Neutrophil (primary cell): ENCODE measurements around the gene TPBG.
"Not testable (repeated sequence)": the region's sequence is repeated elsewhere in the genome, so short reads cannot be mapped to it uniquely, and the experiment has no call there.

Source experiments
- H3K27ac ChIP-seq: fragments of 200-600 bp; sonication (generic); 2 replicates; pipeline ENCODE4 v1.5.1; 2016; ENCODE audit warnings: mild to moderate bottlenecking, moderate library complexity
- H3K27me3 ChIP-seq: fragments of 200-600 bp; sonication (generic); 2 replicates; pipeline ENCODE4 v1.6.0; 2016; ENCODE audit warnings: mild to moderate bottlenecking
- H3K36me3 ChIP-seq: fragments of 200-600 bp; sonication (generic); 2 replicates; pipeline ENCODE4 v1.5.1; 2017
- H3K4me1 ChIP-seq, 2 experiments: fragments of 200-600 bp in 1 of 2; sonication (generic) in 1 of 2; 1 replicate in 1 of 2; 2 replicates in 1 of 2; pipeline versions ENCODE4 v1.5.1 to v1.6.1; 2013 to 2016; ENCODE audit warnings: low read depth in 1 of 2, low read length in 1 of 2, mild to moderate bottlenecking in 1 of 2, moderate library complexity in 1 of 2; ENCODE audit not compliant: control insufficient read depth in 1 of 2, insufficient read depth in 1 of 2
- H3K4me3 ChIP-seq, 2 experiments: fragments of 200-600 bp in 1 of 2; sonication (generic) in 1 of 2; 1 replicate in 1 of 2; 2 replicates in 1 of 2; pipeline ENCODE4 v1.5.1; 2013 to 2016; ENCODE audit warnings: low read depth in 1 of 2, low read length in 1 of 2, mild to moderate bottlenecking in 1 of 2, moderate library complexity in 1 of 2
- H3K9me3 ChIP-seq: fragments of 200-600 bp; sonication (generic); 2 replicates; pipeline ENCODE4 v1.5.1; 2016
- TF ChIP-seq, protein P1 (sequence below): fragments of 200-600 bp; sonication (generic); IDR thresholded peaks from 2 replicates; pipeline ENCODE4 v1.5.1; 2016; ENCODE audit warnings: antibody characterized with exemption

Gene TPBG

GRCh38 chr6:82376636-82377035, 13.0 kb downstream of the TPBG start:
- Histone ChIP-seq H3K27ac (no peak overlapping the region), H3K27me3 (no peaks in the 10 kb centered on the region), H3K4me3 (no peak overlapping the region), H3K9me3 (no peaks in the 10 kb centered on the region), H3K4me1 (no peaks in the 10 kb centered on the region), H3K36me3 (no peaks in the 10 kb centered on the region)
- TF ChIP-seq, protein P1, sequence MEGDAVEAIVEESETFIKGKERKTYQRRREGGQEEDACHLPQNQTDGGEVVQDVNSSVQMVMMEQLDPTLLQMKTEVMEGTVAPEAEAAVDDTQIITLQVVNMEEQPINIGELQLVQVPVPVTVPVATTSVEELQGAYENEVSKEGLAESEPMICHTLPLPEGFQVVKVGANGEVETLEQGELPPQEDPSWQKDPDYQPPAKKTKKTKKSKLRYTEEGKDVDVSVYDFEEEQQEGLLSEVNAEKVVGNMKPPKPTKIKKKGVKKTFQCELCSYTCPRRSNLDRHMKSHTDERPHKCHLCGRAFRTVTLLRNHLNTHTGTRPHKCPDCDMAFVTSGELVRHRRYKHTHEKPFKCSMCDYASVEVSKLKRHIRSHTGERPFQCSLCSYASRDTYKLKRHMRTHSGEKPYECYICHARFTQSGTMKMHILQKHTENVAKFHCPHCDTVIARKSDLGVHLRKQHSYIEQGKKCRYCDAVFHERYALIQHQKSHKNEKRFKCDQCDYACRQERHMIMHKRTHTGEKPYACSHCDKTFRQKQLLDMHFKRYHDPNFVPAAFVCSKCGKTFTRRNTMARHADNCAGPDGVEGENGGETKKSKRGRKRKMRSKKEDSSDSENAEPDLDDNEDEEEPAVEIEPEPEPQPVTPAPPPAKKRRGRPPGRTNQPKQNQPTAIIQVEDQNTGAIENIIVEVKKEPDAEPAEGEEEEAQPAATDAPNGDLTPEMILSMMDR: no peak

DNA sequence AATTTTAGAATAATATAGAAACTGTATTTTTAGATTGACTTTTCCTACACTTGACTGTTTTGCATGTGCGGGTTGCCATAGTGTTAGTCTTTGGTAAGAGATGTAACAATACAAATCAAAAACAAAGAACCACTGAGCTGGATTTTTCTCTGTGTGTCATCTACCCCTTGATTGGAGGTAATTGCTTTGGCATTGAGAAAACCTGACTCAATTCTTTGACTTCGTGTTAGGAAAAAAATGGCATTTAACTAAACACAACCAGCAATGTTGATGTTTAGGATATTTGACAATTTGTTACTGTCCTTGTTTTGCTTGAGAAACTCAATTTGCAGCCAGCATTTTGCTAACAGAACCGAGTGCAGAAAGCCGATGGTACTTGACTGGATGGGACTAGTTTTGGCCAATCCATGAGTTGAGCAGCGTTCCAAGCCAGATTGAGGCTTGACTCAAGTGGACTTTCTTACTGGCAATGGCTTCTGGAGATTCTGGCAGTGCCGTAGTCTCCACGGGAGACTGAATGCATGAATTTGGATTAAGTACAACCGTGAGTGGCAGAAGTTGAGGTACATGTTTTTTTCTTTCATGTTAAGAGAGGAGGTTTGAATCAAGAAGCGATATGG, 17.1 kb downstream of the TPBG start:
- H3K36me3 ChIP-seq: no peaks in the 10 kb centered on the region
- no peaks in the 10 kb centered on the region for H3K4me1 ChIP-seq
- no peaks in the 10 kb centered on the region for H3K9me3 ChIP-seq
- H3K27me3 ChIP-seq: no peaks in the 10 kb centered on the region
- TF ChIP-seq, protein P1: no peak
- no peak overlapping the region for H3K27ac ChIP-seq
- no peak overlapping the region for H3K4me3 ChIP-seq

DNA sequence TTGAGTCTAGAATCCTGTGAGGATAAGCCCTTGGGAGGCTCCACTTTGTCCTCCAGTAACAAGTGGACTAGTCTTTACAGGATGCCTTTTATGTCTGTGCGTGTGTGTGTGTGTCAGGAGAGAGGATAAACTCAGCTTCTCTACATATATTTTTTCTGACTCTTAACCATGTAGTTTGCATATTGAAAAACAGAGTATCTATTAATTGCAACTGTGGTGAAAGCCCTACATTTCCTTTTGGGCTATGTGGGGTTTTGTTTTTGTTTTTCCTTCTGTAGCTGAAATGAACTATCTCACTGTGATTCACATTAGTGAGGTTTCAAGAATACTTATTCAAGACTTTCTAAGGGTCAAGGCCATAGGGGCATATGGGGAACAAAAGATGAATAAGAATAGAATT, 17.7 kb downstream of the TPBG start:
- Histone ChIP-seq H3K4me3 (no peak overlapping the region), H3K36me3 (no peaks in the 10 kb centered on the region), H3K9me3 (no peaks in the 10 kb centered on the region), H3K4me1 (no peaks in the 10 kb centered on the region), H3K27ac (no peak overlapping the region), H3K27me3 (no peaks in the 10 kb centered on the region)
- TF ChIP-seq, protein P1: no peak

DNA sequence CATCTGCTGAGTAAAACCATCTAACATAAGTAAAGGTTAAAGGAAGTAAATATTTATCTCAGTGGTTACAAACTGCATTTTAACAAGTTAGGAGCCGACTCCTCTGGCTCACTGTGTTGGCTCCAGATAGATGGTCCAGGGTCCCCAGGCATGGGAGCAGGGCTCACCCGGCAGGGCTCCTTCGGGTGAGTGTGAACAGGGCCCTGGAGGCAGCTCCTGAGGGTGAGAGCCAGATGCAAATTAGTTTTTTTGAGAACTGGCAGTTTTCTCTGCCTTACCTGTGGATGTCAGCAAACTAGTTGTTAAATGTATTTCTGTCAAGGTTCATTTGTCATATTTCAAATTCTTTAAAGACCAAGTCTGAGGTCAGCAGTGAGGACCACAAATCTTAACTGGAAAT, 21.5 kb downstream of the TPBG start:
- TF ChIP-seq, protein P1: no peak
- Histone ChIP-seq H3K9me3 (no peaks in the 10 kb centered on the region), H3K4me3 (no peak overlapping the region), H3K36me3 (no peaks in the 10 kb centered on the region), H3K27ac (no peak overlapping the region), H3K27me3 (no peaks in the 10 kb centered on the region), H3K4me1 (no peaks in the 10 kb centered on the region)

GRCh38 chr6:82385546-82385945, 21.9 kb downstream of the TPBG start:
- H3K9me3 ChIP-seq: no peaks in the 10 kb centered on the region
- H3K27ac ChIP-seq: no peak overlapping the region
- TF ChIP-seq, protein P1: no peak
- no peaks in the 10 kb centered on the region for H3K27me3 ChIP-seq
- H3K36me3 ChIP-seq: no peaks in the 10 kb centered on the region
- H3K4me3 ChIP-seq: no peak overlapping the region
- no peaks in the 10 kb centered on the region for H3K4me1 ChIP-seq

DNA sequence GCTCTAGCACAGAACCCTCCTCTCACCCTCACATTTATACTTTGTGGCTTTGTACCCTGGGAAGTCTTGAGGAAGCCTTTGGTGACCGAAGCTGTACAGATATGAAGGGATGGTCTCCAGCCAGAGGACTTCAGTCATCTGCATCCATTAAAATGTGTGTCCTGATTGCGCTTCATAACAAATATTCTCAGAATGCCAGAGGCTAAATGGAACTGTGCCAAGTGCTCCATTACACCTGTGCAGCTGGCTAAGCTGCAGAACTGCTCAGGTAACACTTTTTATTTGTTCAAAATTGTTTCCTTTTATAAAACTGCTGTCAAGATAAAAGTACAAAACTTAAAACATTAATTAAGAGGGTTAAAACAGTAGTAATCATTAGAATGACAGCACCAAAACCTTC, 22.3 kb downstream of the TPBG start:
- TF ChIP-seq, protein P1: no peak
- no peak overlapping the region for H3K4me3 ChIP-seq
- H3K27ac ChIP-seq: no peak overlapping the region

GRCh38 chr6:82394770-82395169, 31.2 kb downstream of the TPBG start:
- H3K9me3 ChIP-seq, H3K36me3 ChIP-seq, H3K27me3 ChIP-seq, H3K4me1 ChIP-seq, H3K4me3 ChIP-seq, H3K27ac ChIP-seq: not testable (repeated sequence)

More for the DNA sequence above, 22.3 kb downstream of the TPBG start:
- Histone ChIP-seq H3K27me3 (no peaks in the 10 kb centered on the region), H3K36me3 (no peaks in the 10 kb centered on the region), H3K4me1 (no peaks in the 10 kb centered on the region), H3K9me3 (no peaks in the 10 kb centered on the region)
